HepG2 (cell line): ENCODE measurements around the gene PDZD7. TPM values are rescaled to one million over a fixed set of nuclear protein-coding genes. Genes with fewer than 3 reads are reported as not detected.

Experiments
- BCL3 ChIP-seq: sonication (generic); formaldehyde crosslinking; IDR thresholded peaks from 2 replicates; pipeline ENCODE4 v1.5.1; 2020; ENCODE audit warnings: mild to moderate bottlenecking, missing genetic modification reagents, moderate library complexity
- CCDC6 ChIP-seq: sonication (generic); formaldehyde crosslinking; IDR thresholded peaks from 2 replicates; pipeline ENCODE4 v1.8.1; 2022; ENCODE audit warnings: mild to moderate bottlenecking, missing genetic modification reagents, moderate library complexity
- CHCHD3 ChIP-seq: sonication (generic); formaldehyde crosslinking; IDR thresholded peaks from 2 replicates; pipeline ENCODE4 v1.8.0; 2022; ENCODE audit warnings: mild to moderate bottlenecking, missing genetic modification reagents, moderate library complexity
- IKZF4 ChIP-seq: sonication (generic); formaldehyde crosslinking; IDR thresholded peaks from 2 replicates; pipeline ENCODE4 v1.5.1; 2020; ENCODE audit warnings: borderline replicate concordance, mild to moderate bottlenecking, low read depth, missing genetic modification reagents; ENCODE audit errors: not compliant biosample characterization
- KAT7 ChIP-seq: IDR thresholded peaks from 2 replicates; pipeline ENCODE4 v1.6.1; 2018; ENCODE audit warnings: borderline replicate concordance, missing compliant biosample characterization
- MED13 ChIP-seq: sonication (generic); formaldehyde crosslinking; IDR thresholded peaks from 2 replicates; pipeline ENCODE4 v1.5.0; 2020; ENCODE audit warnings: missing genetic modification reagents
- MEIS2 ChIP-seq: sonication (generic); formaldehyde crosslinking; IDR thresholded peaks from 2 replicates; pipeline ENCODE4 v1.9.0; 2021; ENCODE audit warnings: mild to moderate bottlenecking, missing genetic modification reagents
- NR2F1 ChIP-seq, 2 experiments: fragments of 450-650 bp in 1 of 2; formaldehyde crosslinking in 1 of 2; IDR thresholded peaks; 2 replicates each; pipeline versions ENCODE4 v1.5.0 to v1.6.1; 2016 to 2020; ENCODE audit warnings: mild to moderate bottlenecking in 1 of 2, missing compliant biosample characterization in 1 of 2, missing genetic modification reagents in 1 of 2, moderate library complexity in 1 of 2
- TFDP2 ChIP-seq: sonication (generic); formaldehyde crosslinking; IDR thresholded peaks from 2 replicates; pipeline ENCODE4 v1.4.0; 2020; ENCODE audit warnings: missing genetic modification reagents
- ZFAT ChIP-seq: sonication (generic); formaldehyde crosslinking; conservative IDR thresholded peaks from 2 replicates; pipeline ENCODE4 v1.8.1; 2023; ENCODE audit warnings: missing genetic modification reagents, inconsistent platforms
- ZNF446 ChIP-seq: sonication (generic); formaldehyde crosslinking; IDR thresholded peaks from 2 replicates; pipeline ENCODE4 v1.5.0; 2020; ENCODE audit warnings: mild to moderate bottlenecking, missing genetic modification reagents
- ZNF451 ChIP-seq: sonication (generic); formaldehyde crosslinking; IDR thresholded peaks from 2 replicates; pipeline ENCODE4 v1.5.0; 2020; ENCODE audit warnings: mild to moderate bottlenecking, missing genetic modification reagents
- ZNF660 ChIP-seq: sonication (generic); formaldehyde crosslinking; IDR thresholded peaks from 2 replicates; pipeline ENCODE4 v1.5.1; 2020; ENCODE audit warnings: mild to moderate bottlenecking, low read depth, missing genetic modification reagents, borderline replicate concordance
- ZNF720 ChIP-seq: sonication (generic); formaldehyde crosslinking; IDR thresholded peaks from 2 replicates; pipeline ENCODE4 v1.4.0; 2020; ENCODE audit warnings: missing genetic modification reagents
- polyA plus RNA-seq, 8 experiments: library from polyadenylated mRNA; depleted of rRNA in 3 of 8; stranded (reverse) in 7 of 8; unstranded in 1 of 8; fragments of >200 nt; fragmentation: Illumina TruSeq in 4 of 8; extraction: Trizol in 4 of 8; gene quantifications; 2 replicates each; pipeline versions ENCODE4 v1.2.1 to v1.2.3, GENCODE V29; 2011 to 2016; ENCODE audit warnings: low read depth in 4 of 8, missing spikeins in 1 of 8, mixed read lengths in 1 of 8; ENCODE audit not compliant: insufficient read depth in 1 of 8
- total RNA-seq, 5 experiments: library from RNA; depleted of rRNA; stranded (reverse); fragments of >200 nt; fragmentation: Illumina TruSeq; extraction: Trizol; gene quantifications; 2 replicates each; pipeline ENCODE4 v1.2.3, GENCODE V29; 2016; ENCODE audit warnings: low read depth in 1 of 5
- TF ChIP-seq, protein P1 (sequence below), 2 experiments: sonication (generic) in 1 of 2; formaldehyde crosslinking in 1 of 2; IDR thresholded peaks; 2 replicates each; pipeline versions ENCODE4 v1.4.0 to v1.6.1; 2018 to 2020; ENCODE audit warnings: missing genetic modification reagents in 2 of 2, borderline replicate concordance in 1 of 2, low read depth in 1 of 2, mild to moderate bottlenecking in 1 of 2, missing biosample characterization in 1 of 2
- TF ChIP-seq, protein P2 (sequence below): sonication (generic); formaldehyde crosslinking; IDR thresholded peaks from 2 replicates; pipeline ENCODE4 v1.8.1; 2023; ENCODE audit warnings: missing genetic modification reagents, inconsistent platforms, borderline replicate concordance
- TF ChIP-seq, protein P3 (sequence below): sonication (generic); formaldehyde crosslinking; IDR thresholded peaks from 2 replicates; pipeline ENCODE4 v1.4.0; 2020; ENCODE audit warnings: missing genetic modification reagents, borderline replicate concordance

The PDZD7 gene
- total and polyA plus RNA-seq, 2 of the 13 experiments (the other 11 are each of a cell fraction or from before 2014, with no cell fraction given) = 0.58 to 0.73 TPM

DNA sequence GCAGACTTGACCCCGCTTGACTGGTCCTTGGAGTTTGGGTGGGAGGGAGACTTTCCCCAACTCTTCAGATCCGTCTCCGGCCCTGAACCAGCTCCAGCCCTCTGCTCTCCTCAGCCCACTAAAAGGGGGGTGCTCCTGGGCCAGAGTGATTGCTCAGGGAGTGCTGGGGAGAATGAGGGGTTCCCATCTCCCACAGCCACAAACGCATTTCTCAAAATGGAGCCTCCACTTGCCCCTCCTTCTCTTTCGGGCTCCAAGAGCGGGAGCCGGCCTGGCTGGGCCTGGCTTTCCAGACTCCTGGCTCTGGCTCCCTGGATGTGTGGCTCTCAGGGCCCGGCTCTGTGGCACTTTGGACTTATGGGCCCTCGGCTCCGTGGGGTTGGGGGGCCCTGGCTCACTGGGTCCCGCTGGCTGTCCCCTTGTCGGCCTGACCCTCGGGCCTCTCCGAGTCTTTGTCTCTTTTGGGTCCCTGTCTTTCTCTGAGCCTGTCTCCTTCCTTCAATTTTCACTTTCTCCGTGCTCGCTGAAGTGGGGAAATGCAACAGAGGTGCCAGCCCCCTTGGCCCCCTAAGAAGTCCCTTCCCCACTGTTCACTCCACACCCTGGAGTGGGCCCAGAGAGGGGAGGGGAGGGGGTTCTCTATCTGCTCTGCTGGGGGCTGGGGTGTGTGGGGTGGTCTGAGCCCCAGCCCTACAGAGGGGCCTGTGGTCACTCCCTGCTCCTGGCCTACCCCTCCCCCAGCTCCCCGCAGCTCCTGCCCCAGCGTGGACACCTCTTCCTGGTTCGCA, 30.6 kb downstream of the PDZD7 start (continued):
- TF ChIP-seq MEIS2 (CRISPR knock-in tag) (no peak), ZNF451 (CRISPR knock-in tag) (no peak), TFDP2 (0 out of 2 replicates have a peak, but pooled peaks have one; percentile 11), NR2F1 (CRISPR knock-in tag; IDR thresholded peaks at IDR 0.05) (no peak), IKZF4 (CRISPR knock-in tag) (no peak), MED13 (no peak), BCL3 (CRISPR knock-in tag) (no peak), ZNF446 (CRISPR knock-in tag) (no peak), CHCHD3 (CRISPR knock-in tag) (no peak), CCDC6 (no peak), KAT7 (CRISPR knock-in tag) (peak; percentile 41; the same call in 1 of the 2 replicates), ZNF660 (CRISPR knock-in tag) (no peak), ZFAT (no peak), ZNF720 (no peak)
- TF ChIP-seq, protein P1, sequence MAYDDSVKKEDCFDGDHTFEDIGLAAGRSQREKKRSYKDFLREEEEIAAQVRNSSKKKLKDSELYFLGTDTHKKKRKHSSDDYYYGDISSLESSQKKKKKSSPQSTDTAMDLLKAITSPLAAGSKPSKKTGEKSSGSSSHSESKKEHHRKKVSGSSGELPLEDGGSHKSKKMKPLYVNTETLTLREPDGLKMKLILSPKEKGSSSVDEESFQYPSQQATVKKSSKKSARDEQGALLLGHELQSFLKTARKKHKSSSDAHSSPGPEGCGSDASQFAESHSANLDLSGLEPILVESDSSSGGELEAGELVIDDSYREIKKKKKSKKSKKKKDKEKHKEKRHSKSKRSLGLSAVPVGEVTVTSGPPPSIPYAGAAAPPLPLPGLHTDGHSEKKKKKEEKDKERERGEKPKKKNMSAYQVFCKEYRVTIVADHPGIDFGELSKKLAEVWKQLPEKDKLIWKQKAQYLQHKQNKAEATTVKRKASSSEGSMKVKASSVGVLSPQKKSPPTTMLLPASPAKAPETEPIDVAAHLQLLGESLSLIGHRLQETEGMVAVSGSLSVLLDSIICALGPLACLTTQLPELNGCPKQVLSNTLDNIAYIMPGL (CRISPR knock-in tag; IDR thresholded peaks at IDR 0.05; ENCODE audit: borderline replicate concordance in 1 of 2, low read depth in 1 of 2) = no peak
- TF ChIP-seq, protein P2, sequence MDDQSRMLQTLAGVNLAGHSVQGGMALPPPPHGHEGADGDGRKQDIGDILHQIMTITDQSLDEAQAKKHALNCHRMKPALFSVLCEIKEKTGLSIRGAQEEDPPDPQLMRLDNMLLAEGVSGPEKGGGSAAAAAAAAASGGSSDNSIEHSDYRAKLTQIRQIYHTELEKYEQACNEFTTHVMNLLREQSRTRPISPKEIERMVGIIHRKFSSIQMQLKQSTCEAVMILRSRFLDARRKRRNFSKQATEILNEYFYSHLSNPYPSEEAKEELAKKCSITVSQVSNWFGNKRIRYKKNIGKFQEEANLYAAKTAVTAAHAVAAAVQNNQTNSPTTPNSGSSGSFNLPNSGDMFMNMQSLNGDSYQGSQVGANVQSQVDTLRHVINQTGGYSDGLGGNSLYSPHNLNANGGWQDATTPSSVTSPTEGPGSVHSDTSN (CRISPR knock-in tag) = no peak; the same call in 1 of the 2 replicates
- TF ChIP-seq, protein P3, sequence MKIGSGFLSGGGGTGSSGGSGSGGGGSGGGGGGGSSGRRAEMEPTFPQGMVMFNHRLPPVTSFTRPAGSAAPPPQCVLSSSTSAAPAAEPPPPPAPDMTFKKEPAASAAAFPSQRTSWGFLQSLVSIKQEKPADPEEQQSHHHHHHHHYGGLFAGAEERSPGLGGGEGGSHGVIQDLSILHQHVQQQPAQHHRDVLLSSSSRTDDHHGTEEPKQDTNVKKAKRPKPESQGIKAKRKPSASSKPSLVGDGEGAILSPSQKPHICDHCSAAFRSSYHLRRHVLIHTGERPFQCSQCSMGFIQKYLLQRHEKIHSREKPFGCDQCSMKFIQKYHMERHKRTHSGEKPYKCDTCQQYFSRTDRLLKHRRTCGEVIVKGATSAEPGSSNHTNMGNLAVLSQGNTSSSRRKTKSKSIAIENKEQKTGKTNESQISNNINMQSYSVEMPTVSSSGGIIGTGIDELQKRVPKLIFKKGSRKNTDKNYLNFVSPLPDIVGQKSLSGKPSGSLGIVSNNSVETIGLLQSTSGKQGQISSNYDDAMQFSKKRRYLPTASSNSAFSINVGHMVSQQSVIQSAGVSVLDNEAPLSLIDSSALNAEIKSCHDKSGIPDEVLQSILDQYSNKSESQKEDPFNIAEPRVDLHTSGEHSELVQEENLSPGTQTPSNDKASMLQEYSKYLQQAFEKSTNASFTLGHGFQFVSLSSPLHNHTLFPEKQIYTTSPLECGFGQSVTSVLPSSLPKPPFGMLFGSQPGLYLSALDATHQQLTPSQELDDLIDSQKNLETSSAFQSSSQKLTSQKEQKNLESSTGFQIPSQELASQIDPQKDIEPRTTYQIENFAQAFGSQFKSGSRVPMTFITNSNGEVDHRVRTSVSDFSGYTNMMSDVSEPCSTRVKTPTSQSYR (CRISPR knock-in tag) = no peak; the same call in 1 of the 2 replicates
